Mucosa of stomach (tissue), 1 donor: ENCODE measurements around the gene HS2ST1.

ENCODE experiments used
- H3K27me3 ChIP-seq: one replicate; pipeline ENCODE4 v1.7.0; 2013; ENCODE audit warnings: mild to moderate bottlenecking, low read length; ENCODE audit not compliant: control insufficient read depth, insufficient read depth
- H3K36me3 ChIP-seq: one replicate; pipeline ENCODE4 v1.7.0; 2013; ENCODE audit warnings: low read length; ENCODE audit not compliant: control insufficient read depth, insufficient read depth
- H3K4me1 ChIP-seq: one replicate; pipeline ENCODE4 v1.7.0; 2013; ENCODE audit warnings: mild to moderate bottlenecking, low read length; ENCODE audit not compliant: control insufficient read depth, insufficient read depth
- H3K4me3 ChIP-seq: one replicate; pipeline ENCODE4 v1.7.0; 2013; ENCODE audit warnings: low read length
- H3K9ac ChIP-seq: one replicate; pipeline ENCODE4 v1.7.0; 2013; ENCODE audit warnings: mild to moderate bottlenecking, low read length, moderate library complexity
- H3K9me3 ChIP-seq: one replicate; pipeline ENCODE4 v1.7.0; 2013; ENCODE audit warnings: mild to moderate bottlenecking, low read length, moderate library complexity; ENCODE audit not compliant: control insufficient read depth
- donor health status: Pancreatic carcinoma.

The HS2ST1 gene

GRCh38 chr1:87151500-87152421 lies 237.3 kb downstream of the HS2ST1 start:
- H3K36me3 ChIP-seq: no peaks in the 10 kb centered on the region
- no peaks in the 10 kb centered on the region for H3K9me3 ChIP-seq
- H3K4me1 ChIP-seq: peaks cover 12% of the 10 kb centered on the region
- H3K9ac ChIP-seq: peak overlapping the region; percentile 17
- no peaks in the 10 kb centered on the region for H3K27me3 ChIP-seq
- H3K4me3 ChIP-seq: no peak overlapping the region

GRCh38 chr1:87154384-87154783 lies 239.9 kb downstream of the HS2ST1 start:
- Histone ChIP-seq H3K9ac (no peak overlapping the region), H3K9me3 (no peaks in the 10 kb centered on the region), H3K36me3 (no peaks in the 10 kb centered on the region), H3K4me1 (peaks cover 12% of the 10 kb centered on the region), H3K27me3 (no peaks in the 10 kb centered on the region), H3K4me3 (no peak overlapping the region)

- Histone ChIP-seq H3K4me1 (peaks cover 8% of the 10 kb centered on the region), H3K9me3 (no peaks in the 10 kb centered on the region), H3K9ac (no peak overlapping the region), H3K4me3 (no peak overlapping the region), H3K27me3 (no peaks in the 10 kb centered on the region), H3K36me3 (no peaks in the 10 kb centered on the region)
Observed at GRCh38 chr1:87155170-87155569, 240.7 kb downstream of the HS2ST1 start.

DNA sequence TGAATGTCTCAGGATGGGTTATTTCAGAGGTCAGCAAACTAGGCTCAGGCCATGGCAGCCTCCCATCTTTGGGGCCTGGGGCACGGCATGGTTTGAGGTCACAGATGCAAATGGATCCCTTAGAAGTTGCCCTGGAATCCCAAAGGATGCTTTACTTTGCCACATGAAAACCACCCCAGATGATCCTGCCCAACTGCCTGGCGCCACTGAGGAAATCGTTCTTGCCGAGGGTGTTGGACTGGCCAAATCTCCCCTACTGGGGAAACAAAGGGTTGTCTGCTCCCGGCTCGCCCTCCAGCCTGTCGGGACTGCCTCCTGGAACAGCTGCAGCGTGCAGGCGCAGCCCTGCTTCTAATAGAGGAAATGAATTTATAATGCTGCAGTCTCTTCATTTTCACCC lies 241.2 kb downstream of the HS2ST1 start:
- H3K4me3 ChIP-seq: no peak overlapping the region
- no peak overlapping the region for H3K9ac ChIP-seq
- H3K27me3 ChIP-seq: no peaks in the 10 kb centered on the region
- peaks cover 8% of the 10 kb centered on the region for H3K4me1 ChIP-seq
- H3K36me3 ChIP-seq: no peaks in the 10 kb centered on the region
- no peaks in the 10 kb centered on the region for H3K9me3 ChIP-seq

DNA sequence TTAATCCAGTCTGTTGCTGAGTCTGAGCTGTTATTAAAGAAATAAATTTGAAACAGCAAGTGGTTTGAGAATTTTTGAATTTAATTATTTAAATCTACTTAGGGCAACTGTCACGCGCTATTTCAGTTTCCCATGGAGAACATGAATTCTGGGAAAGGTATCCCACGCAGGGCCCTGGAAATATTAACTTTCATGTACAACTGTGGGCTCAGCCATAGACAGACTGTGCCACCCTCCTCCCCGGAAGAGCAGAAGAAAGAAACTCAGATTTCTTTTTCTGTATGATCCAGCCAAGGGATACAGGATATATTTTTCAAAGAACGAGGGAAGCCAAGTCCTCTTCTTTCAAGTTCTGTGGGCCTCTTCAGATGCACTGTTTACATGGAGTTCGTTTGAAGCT lies 241.7 kb downstream of the HS2ST1 start:
- H3K27me3 ChIP-seq: no peaks in the 10 kb centered on the region
- peaks cover 8% of the 10 kb centered on the region for H3K4me1 ChIP-seq
- no peak overlapping the region for H3K9ac ChIP-seq
- H3K36me3 ChIP-seq: no peaks in the 10 kb centered on the region
- H3K4me3 ChIP-seq: no peak overlapping the region
- no peaks in the 10 kb centered on the region for H3K9me3 ChIP-seq

DNA sequence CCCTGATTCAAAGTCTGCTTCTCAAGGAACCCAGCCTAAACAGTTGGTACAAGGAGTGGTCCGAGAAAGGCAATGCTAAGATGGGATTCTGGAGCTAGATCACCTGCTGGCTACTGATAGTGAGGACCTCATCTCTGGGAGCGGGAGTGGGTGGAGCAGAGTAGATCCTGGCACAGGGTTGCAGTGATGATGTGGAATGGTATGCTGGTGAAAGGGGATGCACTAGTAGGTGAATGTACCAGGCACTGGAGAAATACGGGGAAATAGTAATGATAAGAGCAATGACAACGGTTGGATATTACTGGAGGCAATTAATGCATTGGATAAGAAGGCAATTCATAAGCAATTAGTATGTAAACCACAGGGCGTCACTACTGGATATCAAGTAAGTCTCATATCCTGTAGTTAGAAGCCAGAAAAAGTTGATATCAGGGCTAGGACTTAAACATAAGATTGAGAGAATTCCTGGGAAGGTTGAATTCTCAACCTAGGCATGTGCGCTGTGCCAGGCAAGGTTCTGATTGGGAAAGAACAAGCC lies 245.0 kb downstream of the HS2ST1 start:
- H3K9me3 ChIP-seq: no peaks in the 10 kb centered on the region
- peaks cover 4% of the 10 kb centered on the region for H3K4me1 ChIP-seq
- no peak overlapping the region for H3K4me3 ChIP-seq
- H3K9ac ChIP-seq: no peak overlapping the region
- no peaks in the 10 kb centered on the region for H3K36me3 ChIP-seq
- H3K27me3 ChIP-seq: no peaks in the 10 kb centered on the region
